Osteocyte (in vitro differentiated cells): ENCODE data around the gene CD226. TPM values are rescaled to one million over a fixed set of nuclear protein-coding genes. Genes with fewer than 3 reads are reported as not detected.

Source experiments
- DNase-seq: peaks from one replicate; pipeline ENCODE4 v3.0.0; 2021; ENCODE audit warnings: mixed read lengths; ENCODE audit not compliant: unreplicated experiment; ENCODE audit errors: extremely low spot score
- H3K27ac Mint-ChIP-seq: one replicate; pipeline ENCODE4 v1.8.0; 2021; ENCODE audit warnings: mild to moderate bottlenecking, mixed read lengths; ENCODE audit not compliant: unreplicated experiment
- H3K27me3 Mint-ChIP-seq: one replicate; pipeline ENCODE4 v1.8.0; 2021; ENCODE audit warnings: mixed read lengths; ENCODE audit not compliant: unreplicated experiment
- H3K36me3 Mint-ChIP-seq: one replicate; pipeline ENCODE4 v1.8.0; 2021; ENCODE audit warnings: mixed read lengths; ENCODE audit not compliant: unreplicated experiment
- H3K4me1 Mint-ChIP-seq: one replicate; pipeline ENCODE4 v1.8.0; 2021; ENCODE audit warnings: mixed read lengths; ENCODE audit not compliant: unreplicated experiment
- H3K4me3 Mint-ChIP-seq: one replicate; pipeline ENCODE4 v1.8.0; 2021; ENCODE audit warnings: mild to moderate bottlenecking, moderate library complexity, mixed read lengths; ENCODE audit not compliant: unreplicated experiment
- H3K9me3 Mint-ChIP-seq: one replicate; pipeline ENCODE4 v1.8.0; 2021; ENCODE audit warnings: mixed read lengths; ENCODE audit not compliant: unreplicated experiment
- total RNA-seq: library from RNA; stranded (reverse); gene quantifications from 2 replicates; pipeline ENCODE4 v1.2.1, GENCODE V29; 2021
- TF ChIP-seq, protein P1 (sequence below): fragments of 200-600 bp; sonication (generic); IDR thresholded peaks from 2 replicates; pipeline ENCODE4 v1.5.0; 2021; ENCODE audit warnings: antibody characterized with exemption, mild to moderate bottlenecking, moderate library complexity

Gene CD226
- total RNA-seq, 1 donor from 2014 or later, result 0.46 TPM

DNA sequence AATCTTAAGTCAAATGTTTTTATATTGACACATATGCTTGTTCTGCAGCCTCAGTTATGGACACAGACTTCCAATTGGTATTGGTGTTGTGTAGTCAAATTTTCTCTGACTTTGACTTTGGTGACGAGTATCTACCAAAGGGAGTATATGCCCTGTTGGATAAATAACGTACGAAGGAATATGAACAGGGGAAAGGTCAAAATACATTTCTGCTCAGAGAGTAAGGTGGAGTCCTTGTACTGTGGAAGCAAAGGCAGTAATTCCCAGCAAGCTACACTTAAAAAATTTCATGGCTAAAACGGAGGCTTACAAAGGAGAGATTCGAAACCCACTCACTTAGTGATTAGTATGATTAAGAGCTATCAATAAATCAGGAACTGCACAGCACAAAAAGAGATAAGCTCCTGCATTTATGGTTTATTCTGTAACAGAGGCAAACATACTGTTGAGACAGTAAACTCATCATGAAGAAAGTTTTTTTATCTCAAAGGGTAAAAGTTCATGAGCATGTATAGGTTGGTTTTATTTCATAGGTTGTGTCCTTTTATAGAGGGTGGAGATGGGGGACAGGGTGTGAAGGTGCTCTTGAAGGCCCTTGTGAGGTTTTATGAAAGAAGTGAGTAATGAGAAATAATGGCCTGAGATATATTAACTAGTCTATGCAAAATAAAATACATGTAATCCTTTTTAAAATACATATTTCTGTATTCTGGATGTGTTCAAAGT is 142.7 kb downstream of the CD226 start:
- Mint-ChIP-seq H3K4me1 (peaks cover 6% of the 10 kb centered on the region), H3K4me3 (no peak overlapping the region), H3K36me3 (no peaks in the 10 kb centered on the region), H3K27ac (no peak overlapping the region), H3K27me3 (no peaks in the 10 kb centered on the region), H3K9me3 (peaks cover 2% of the 10 kb centered on the region)
- no peak for DNase-seq
- TF ChIP-seq, protein P1, sequence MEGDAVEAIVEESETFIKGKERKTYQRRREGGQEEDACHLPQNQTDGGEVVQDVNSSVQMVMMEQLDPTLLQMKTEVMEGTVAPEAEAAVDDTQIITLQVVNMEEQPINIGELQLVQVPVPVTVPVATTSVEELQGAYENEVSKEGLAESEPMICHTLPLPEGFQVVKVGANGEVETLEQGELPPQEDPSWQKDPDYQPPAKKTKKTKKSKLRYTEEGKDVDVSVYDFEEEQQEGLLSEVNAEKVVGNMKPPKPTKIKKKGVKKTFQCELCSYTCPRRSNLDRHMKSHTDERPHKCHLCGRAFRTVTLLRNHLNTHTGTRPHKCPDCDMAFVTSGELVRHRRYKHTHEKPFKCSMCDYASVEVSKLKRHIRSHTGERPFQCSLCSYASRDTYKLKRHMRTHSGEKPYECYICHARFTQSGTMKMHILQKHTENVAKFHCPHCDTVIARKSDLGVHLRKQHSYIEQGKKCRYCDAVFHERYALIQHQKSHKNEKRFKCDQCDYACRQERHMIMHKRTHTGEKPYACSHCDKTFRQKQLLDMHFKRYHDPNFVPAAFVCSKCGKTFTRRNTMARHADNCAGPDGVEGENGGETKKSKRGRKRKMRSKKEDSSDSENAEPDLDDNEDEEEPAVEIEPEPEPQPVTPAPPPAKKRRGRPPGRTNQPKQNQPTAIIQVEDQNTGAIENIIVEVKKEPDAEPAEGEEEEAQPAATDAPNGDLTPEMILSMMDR, result no peak
